IMR-90 (cell line): ENCODE data around the gene TWSG1.

Experiments
- BHLHE40 ChIP-seq: fragments of 150-350 bp; IDR thresholded peaks from 2 replicates; pipeline ENCODE4 v1.6.1; 2016; ENCODE audit warnings: mild to moderate bottlenecking, low read depth, low read length
- CEBPB ChIP-seq: IDR thresholded peaks from 2 replicates; pipeline ENCODE4 v1.6.1; 2012; ENCODE audit warnings: low read depth, low read length, improper control_type of control experiment
- CHD1 ChIP-seq: IDR thresholded peaks from 2 replicates; pipeline ENCODE4 v1.6.1; 2012; ENCODE audit warnings: low read depth, low read length, improper control_type of control experiment
- FOS ChIP-seq: fragments of 150-350 bp; IDR thresholded peaks from 2 replicates; pipeline ENCODE4 v1.6.1; 2016; ENCODE audit warnings: low read depth, low read length
- MXI1 ChIP-seq: IDR thresholded peaks from 2 replicates; pipeline ENCODE4 v1.6.1; 2012; ENCODE audit warnings: low read depth, mild to moderate bottlenecking, low read length, moderate library complexity, borderline replicate concordance
- NFE2L2 ChIP-seq: fragments of 150-350 bp; IDR thresholded peaks from 2 replicates; pipeline ENCODE4 v1.6.1; 2016; ENCODE audit warnings: low read depth, mild to moderate bottlenecking, low read length
- POLR2A ChIP-seq: IDR thresholded peaks from 2 replicates; pipeline ENCODE4 v1.6.1; 2012; ENCODE audit warnings: mild to moderate bottlenecking, low read depth, low read length
- RAD21 ChIP-seq: IDR thresholded peaks from 2 replicates; pipeline ENCODE4 v1.6.1; 2012; ENCODE audit warnings: low read length, improper control_type of control experiment
- RCOR1 ChIP-seq: IDR thresholded peaks from 2 replicates; pipeline ENCODE4 v1.6.1; 2012; ENCODE audit warnings: mild to moderate bottlenecking, low read length, improper control_type of control experiment; ENCODE audit not compliant: insufficient replicate concordance
- RFX5 ChIP-seq: IDR thresholded peaks from 2 replicates; pipeline ENCODE4 v1.8.0; 2012; ENCODE audit warnings: low read depth, mild to moderate bottlenecking, low read length, moderate library complexity
- SMC3 ChIP-seq: fragments of 150-350 bp; IDR thresholded peaks from 2 replicates; pipeline ENCODE4 v1.6.1; 2016; ENCODE audit warnings: low read depth, mild to moderate bottlenecking, antibody characterized with exemption, low read length, moderate library complexity
- TF ChIP-seq, protein P1 (sequence below): conservative IDR thresholded peaks from 2 replicates; pipeline ENCODE4 v1.5.1; 2012; ENCODE audit warnings: mild to moderate bottlenecking, low read depth, low read length, improper control_type of control experiment
- TF ChIP-seq, protein P2 (sequence below): fragments of 150-350 bp; IDR thresholded peaks from 2 replicates; pipeline ENCODE4 v1.6.1; 2016; ENCODE audit warnings: low read depth, mild to moderate bottlenecking, low read length, moderate library complexity, borderline replicate concordance
- TF ChIP-seq, protein P3 (sequence below): fragments of 150-350 bp; IDR thresholded peaks from 2 replicates; pipeline ENCODE4 v1.6.1; 2017; ENCODE audit warnings: mild to moderate bottlenecking, antibody characterized with exemption, low read length, low read depth

DNA sequence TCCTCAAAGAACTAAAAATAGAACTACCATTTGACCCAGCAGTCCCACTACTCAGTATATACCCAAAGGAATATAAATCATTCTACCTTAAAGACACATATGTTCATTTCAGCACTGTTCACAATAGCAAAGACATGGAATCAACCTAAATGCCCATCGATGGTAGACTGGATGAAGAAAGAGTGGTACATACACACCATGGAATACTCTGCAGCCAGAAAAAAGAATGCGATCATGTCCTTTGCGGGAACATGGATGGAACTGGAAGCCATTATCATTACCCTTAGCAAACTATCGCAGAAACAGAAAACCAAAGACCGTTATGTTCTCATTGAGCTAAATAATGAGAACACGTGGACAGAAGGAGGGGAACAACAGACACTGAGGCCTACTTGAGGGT lies 44.5 kb downstream of the TWSG1 start:
- TF ChIP-seq SMC3 = no peak
- no peak for TF ChIP-seq FOS
- TF ChIP-seq, protein P1, sequence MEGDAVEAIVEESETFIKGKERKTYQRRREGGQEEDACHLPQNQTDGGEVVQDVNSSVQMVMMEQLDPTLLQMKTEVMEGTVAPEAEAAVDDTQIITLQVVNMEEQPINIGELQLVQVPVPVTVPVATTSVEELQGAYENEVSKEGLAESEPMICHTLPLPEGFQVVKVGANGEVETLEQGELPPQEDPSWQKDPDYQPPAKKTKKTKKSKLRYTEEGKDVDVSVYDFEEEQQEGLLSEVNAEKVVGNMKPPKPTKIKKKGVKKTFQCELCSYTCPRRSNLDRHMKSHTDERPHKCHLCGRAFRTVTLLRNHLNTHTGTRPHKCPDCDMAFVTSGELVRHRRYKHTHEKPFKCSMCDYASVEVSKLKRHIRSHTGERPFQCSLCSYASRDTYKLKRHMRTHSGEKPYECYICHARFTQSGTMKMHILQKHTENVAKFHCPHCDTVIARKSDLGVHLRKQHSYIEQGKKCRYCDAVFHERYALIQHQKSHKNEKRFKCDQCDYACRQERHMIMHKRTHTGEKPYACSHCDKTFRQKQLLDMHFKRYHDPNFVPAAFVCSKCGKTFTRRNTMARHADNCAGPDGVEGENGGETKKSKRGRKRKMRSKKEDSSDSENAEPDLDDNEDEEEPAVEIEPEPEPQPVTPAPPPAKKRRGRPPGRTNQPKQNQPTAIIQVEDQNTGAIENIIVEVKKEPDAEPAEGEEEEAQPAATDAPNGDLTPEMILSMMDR = no peak
- TF ChIP-seq RAD21 = no peak
- TF ChIP-seq CEBPB = no peak
- TF ChIP-seq POLR2A = no peak
- TF ChIP-seq BHLHE40 = no peak
- TF ChIP-seq RFX5 = no peak
- no peak for TF ChIP-seq NFE2L2
- TF ChIP-seq, protein P2, sequence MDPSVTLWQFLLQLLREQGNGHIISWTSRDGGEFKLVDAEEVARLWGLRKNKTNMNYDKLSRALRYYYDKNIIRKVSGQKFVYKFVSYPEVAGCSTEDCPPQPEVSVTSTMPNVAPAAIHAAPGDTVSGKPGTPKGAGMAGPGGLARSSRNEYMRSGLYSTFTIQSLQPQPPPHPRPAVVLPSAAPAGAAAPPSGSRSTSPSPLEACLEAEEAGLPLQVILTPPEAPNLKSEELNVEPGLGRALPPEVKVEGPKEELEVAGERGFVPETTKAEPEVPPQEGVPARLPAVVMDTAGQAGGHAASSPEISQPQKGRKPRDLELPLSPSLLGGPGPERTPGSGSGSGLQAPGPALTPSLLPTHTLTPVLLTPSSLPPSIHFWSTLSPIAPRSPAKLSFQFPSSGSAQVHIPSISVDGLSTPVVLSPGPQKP = no peak
- no peak for TF ChIP-seq MXI1
- TF ChIP-seq CHD1 = no peak
- no peak for TF ChIP-seq RCOR1
- TF ChIP-seq, protein P3, sequence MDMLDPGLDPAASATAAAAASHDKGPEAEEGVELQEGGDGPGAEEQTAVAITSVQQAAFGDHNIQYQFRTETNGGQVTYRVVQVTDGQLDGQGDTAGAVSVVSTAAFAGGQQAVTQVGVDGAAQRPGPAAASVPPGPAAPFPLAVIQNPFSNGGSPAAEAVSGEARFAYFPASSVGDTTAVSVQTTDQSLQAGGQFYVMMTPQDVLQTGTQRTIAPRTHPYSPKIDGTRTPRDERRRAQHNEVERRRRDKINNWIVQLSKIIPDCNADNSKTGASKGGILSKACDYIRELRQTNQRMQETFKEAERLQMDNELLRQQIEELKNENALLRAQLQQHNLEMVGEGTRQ = no peak
